GM12801 (cell line): ENCODE results near the gene ODAD2.

Experiments used
- TF ChIP-seq, protein P1 (sequence below): IDR thresholded peaks from one replicate; pipeline ENCODE4 v1.5.1; 2011; ENCODE audit warnings: control low read depth; ENCODE audit not compliant: insufficient read length; ENCODE audit errors: extremely low read depth

The ODAD2 gene, protein sequence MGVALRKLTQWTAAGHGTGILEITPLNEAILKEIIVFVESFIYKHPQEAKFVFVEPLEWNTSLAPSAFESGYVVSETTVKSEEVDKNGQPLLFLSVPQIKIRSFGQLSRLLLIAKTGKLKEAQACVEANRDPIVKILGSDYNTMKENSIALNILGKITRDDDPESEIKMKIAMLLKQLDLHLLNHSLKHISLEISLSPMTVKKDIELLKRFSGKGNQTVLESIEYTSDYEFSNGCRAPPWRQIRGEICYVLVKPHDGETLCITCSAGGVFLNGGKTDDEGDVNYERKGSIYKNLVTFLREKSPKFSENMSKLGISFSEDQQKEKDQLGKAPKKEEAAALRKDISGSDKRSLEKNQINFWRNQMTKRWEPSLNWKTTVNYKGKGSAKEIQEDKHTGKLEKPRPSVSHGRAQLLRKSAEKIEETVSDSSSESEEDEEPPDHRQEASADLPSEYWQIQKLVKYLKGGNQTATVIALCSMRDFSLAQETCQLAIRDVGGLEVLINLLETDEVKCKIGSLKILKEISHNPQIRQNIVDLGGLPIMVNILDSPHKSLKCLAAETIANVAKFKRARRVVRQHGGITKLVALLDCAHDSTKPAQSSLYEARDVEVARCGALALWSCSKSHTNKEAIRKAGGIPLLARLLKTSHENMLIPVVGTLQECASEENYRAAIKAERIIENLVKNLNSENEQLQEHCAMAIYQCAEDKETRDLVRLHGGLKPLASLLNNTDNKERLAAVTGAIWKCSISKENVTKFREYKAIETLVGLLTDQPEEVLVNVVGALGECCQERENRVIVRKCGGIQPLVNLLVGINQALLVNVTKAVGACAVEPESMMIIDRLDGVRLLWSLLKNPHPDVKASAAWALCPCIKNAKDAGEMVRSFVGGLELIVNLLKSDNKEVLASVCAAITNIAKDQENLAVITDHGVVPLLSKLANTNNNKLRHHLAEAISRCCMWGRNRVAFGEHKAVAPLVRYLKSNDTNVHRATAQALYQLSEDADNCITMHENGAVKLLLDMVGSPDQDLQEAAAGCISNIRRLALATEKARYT

DNA sequence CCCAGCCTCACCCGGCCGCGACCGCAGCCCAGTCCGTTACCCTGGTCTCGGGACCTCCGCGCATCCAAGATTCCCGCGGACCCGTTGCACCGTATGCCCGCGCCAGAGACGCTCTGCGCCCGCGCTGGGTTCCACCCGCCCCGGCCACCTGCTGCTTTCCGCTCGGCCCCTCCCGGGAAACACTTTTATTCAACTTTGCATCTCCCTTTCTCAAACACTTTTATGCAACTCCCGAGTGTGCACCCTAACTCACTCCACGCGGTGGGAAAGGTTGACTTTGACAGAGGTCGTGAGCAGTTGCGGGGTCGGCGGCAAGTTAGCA lies at the start of gene ODAD2:
ODAD2 (minus strand) TSS at position 126 of the 322 bp plus-strand sequence. CDS start 3,937 bp downstream, outside the sequence.
- TF ChIP-seq, protein P1, sequence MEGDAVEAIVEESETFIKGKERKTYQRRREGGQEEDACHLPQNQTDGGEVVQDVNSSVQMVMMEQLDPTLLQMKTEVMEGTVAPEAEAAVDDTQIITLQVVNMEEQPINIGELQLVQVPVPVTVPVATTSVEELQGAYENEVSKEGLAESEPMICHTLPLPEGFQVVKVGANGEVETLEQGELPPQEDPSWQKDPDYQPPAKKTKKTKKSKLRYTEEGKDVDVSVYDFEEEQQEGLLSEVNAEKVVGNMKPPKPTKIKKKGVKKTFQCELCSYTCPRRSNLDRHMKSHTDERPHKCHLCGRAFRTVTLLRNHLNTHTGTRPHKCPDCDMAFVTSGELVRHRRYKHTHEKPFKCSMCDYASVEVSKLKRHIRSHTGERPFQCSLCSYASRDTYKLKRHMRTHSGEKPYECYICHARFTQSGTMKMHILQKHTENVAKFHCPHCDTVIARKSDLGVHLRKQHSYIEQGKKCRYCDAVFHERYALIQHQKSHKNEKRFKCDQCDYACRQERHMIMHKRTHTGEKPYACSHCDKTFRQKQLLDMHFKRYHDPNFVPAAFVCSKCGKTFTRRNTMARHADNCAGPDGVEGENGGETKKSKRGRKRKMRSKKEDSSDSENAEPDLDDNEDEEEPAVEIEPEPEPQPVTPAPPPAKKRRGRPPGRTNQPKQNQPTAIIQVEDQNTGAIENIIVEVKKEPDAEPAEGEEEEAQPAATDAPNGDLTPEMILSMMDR = no peak

DNA sequence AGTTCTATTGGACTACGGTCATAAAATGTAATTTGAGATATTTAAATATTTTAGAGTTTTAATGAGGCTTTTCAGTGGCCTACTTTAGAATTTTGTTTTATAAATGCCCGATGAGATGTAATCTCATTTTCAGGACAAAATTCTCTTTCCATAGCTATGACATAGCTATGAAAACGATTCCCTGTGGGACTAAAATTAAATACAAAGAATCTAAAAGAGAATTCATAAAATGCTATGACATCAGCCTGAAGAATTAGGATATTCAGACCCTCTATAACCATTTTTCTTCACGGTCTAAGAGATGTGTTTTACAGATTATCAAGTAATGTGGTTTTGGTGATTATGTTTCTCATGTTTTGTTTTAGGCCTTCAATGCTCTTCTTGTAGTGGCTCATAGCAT lies 48.2 kb upstream of the ODAD2 start:
- TF ChIP-seq, protein P1 = no peak

DNA sequence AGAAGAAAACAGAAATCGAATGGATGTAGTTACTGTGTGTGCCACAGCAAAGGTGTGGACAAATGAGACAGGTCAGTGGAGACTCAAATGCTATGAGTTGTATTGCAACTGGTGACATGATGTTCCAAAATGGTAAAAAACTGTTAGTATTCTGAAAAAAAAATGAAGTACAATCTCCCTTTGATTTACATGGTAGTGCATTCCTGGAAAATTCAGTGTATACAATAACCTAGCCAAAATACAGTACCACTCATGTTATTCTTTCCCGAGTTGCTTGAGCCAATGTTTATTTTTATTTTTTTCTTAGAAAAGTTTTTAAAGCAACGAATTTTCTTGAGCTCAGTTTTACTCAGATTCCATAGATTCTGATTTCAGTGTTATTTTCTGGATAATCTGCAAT lies 47.7 kb upstream of the ODAD2 start:
- TF ChIP-seq, protein P1 = no peak

DNA sequence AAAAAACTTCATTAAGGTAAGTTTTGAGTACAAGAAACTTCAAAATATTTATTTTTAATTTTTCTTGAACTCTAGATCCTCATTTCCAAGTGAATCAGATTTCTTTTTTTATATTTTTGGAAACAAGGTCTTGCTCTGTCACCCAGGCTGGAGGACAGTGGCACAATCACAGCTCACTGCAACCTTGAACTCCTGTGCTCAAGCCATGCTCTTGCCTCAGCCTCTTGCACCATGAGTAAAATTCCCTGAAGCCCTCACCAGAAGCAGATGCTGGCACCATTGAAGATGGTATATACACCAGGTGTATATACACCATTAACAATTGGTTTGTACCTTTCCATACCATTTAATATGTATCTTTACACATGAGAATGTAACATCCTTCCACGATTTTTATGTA lies 45.1 kb upstream of the ODAD2 start:
- TF ChIP-seq, protein P1 = no peak

DNA sequence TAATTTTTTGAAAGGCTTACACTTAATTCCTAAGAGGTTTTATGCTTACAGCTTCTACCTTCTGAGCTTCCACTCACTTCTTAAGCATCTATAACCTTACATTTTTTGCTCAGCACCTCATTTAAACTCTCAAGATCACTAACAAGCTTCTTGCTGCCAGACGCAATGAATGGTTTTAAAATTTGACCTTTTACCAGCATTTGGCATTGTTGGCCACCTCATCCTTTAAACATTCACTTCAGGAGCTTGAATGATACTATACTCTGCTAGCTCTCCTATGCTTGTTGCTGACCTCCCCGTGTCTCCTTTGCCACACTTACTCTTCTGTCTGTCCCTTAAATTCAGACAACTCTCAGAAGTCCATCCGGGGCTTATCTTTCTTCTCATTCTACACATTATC lies 37.7 kb upstream of the ODAD2 start:
- TF ChIP-seq, protein P1 = no peak

DNA sequence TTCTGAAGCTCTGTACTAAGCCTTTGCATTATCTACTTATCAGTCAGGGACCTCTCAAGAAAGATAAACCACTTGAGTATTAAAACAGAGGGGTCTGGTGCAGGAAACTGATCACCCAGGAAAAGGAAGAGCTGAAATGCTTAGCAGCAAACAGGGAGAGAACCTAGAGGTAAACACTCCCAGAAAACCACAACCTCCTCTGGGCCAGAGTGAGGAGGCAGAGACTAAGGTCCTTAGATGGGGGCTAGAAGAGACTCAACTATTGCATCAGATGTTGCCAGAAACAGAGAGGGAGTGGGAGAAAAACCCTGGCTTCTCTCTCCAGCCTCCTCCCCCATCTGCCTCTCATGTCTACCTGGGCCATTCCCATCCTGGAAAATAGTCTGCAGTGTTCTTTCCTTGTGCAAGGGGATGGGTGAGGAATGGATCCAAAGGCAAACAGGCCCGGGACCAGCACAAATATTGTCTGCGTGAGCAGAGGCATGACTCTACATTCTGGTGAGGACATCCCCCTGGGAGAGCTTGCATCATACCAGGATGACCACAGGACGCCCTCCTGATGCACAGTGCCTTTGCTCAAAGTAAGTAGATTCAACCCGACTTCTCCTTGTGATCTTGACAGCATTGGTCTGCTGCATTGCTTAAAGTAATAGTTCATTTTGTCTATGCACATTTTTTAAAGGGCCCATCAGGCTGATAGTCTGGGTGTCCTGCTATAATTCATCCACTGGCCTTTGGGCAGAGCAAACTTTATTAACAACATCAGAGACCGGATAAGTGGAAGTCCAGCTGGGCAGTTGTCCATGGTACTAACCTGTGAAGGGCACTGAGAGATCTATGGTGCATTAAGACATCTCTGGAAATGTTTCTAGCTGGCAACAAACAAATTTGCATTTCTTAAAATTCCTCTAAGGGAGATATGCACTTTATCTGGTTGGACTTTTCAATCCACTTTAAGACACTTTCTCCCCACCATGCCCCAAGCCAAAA lies 22.4 kb upstream of the ODAD2 start:
- TF ChIP-seq, protein P1 = no peak
